Measurements from ENCODE around the gene TRIM54. TPM values are rescaled to one million over a fixed set of nuclear protein-coding genes. Genes with fewer than 3 reads are reported as not detected.

TRIM54 gene, protein sequence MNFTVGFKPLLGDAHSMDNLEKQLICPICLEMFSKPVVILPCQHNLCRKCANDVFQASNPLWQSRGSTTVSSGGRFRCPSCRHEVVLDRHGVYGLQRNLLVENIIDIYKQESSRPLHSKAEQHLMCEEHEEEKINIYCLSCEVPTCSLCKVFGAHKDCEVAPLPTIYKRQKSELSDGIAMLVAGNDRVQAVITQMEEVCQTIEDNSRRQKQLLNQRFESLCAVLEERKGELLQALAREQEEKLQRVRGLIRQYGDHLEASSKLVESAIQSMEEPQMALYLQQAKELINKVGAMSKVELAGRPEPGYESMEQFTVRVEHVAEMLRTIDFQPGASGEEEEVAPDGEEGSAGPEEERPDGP
- polyA plus RNA-seq (0.28 TPM in 1 of 2 replicates, not detected in the other), polyA minus RNA-seq (not detected in 2 replicates)

DNA sequence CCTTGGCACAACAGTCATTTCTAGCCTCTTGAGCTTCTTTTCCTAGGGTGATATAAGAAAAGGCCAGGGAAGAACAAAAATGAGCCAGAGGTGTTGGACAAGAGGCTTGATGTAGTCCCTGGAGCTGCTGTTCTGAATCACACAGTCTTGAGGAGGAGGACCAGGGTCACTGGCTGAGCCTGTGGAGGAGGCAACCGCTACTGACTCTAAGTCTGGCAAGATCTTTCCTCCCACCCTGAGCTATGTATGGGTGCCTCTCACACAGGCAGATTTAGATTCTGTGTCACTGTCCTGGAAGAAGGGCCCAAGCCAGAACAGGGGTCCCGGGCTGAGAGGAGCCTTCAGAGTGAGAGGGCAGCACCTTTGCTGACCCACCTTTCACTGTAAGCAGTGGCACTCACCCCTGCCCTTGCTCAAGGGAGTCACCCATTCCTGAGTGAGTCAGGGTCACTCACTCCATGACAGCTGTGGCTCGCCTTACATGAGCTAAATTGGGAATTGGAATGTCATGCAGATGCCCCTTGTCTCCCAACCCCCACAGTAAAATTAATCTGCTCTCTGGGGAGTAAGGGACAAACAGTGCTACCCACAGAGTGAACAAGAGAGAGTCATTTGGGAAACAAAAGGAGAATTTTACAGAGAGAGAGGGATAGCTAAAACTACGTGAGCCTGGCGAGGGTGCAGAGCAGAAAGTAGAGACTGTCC lies at the start of gene TRIM54:
Gene TRIM54, plus strand, starts transcription at position 575 of the 705 bp plus-strand sequence. CDS start 303 bp downstream, outside the sequence.
- Histone ChIP-seq H3F3A (ENCODE audit: insufficient read depth, low read length, poor library complexity, severe bottlenecking) (no peaks in the 10 kb centered on the region), H4K20me1 (ENCODE audit: insufficient read depth) (no peaks in the 10 kb centered on the region), H3K9ac (ENCODE audit: low read length) (no peak within 1 kb of the TSS), H3K27ac (ENCODE audit: low read length) (no peak within 1 kb of the TSS), H3K4me2 (ENCODE audit: low read length) (no peak within 1 kb of the TSS), H3K9me3 (ENCODE audit: low read length) (no peaks in the 10 kb centered on the region), H3K4me3 (ENCODE audit: low read length) (no peak within 1 kb of the TSS), H3K27me3 (ENCODE audit: insufficient read depth, low read depth, low read length) (no peaks in the 10 kb centered on the region), H3K36me3 (ENCODE audit: insufficient read depth, low read length) (no peaks in the 10 kb centered on the region), H3K79me2 (replicated peaks; ENCODE audit: insufficient read depth, low read length) (no peaks in the 10 kb centered on the region), H2AFZ (ENCODE audit: low read depth, low read length) (no peak within 1 kb of the TSS), H3K9me2 (ENCODE audit: insufficient read depth, low read length) (no peaks in the 10 kb centered on the region)
- TF ChIP-seq EP300 (conservative IDR thresholded peaks at IDR 0.05; ENCODE audit: poor library complexity, severe bottlenecking) (no peak), POLR2AphosphoS5 (IDR thresholded peaks at IDR 0.05) (no peak), TAF1 (IDR thresholded peaks at IDR 0.05; ENCODE audit: low read depth) (no peak), SMC3 (conservative IDR thresholded peaks at IDR 0.05; ENCODE audit: poor library complexity) (no peak), MXI1 (conservative IDR thresholded peaks at IDR 0.05; ENCODE audit: poor library complexity, severe bottlenecking) (no peak)
- TF ChIP-seq, protein P1, sequence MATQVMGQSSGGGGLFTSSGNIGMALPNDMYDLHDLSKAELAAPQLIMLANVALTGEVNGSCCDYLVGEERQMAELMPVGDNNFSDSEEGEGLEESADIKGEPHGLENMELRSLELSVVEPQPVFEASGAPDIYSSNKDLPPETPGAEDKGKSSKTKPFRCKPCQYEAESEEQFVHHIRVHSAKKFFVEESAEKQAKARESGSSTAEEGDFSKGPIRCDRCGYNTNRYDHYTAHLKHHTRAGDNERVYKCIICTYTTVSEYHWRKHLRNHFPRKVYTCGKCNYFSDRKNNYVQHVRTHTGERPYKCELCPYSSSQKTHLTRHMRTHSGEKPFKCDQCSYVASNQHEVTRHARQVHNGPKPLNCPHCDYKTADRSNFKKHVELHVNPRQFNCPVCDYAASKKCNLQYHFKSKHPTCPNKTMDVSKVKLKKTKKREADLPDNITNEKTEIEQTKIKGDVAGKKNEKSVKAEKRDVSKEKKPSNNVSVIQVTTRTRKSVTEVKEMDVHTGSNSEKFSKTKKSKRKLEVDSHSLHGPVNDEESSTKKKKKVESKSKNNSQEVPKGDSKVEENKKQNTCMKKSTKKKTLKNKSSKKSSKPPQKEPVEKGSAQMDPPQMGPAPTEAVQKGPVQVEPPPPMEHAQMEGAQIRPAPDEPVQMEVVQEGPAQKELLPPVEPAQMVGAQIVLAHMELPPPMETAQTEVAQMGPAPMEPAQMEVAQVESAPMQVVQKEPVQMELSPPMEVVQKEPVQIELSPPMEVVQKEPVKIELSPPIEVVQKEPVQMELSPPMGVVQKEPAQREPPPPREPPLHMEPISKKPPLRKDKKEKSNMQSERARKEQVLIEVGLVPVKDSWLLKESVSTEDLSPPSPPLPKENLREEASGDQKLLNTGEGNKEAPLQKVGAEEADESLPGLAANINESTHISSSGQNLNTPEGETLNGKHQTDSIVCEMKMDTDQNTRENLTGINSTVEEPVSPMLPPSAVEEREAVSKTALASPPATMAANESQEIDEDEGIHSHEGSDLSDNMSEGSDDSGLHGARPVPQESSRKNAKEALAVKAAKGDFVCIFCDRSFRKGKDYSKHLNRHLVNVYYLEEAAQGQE (IDR thresholded peaks at IDR 0.05; ENCODE audit: borderline replicate concordance), result no peak

DNA sequence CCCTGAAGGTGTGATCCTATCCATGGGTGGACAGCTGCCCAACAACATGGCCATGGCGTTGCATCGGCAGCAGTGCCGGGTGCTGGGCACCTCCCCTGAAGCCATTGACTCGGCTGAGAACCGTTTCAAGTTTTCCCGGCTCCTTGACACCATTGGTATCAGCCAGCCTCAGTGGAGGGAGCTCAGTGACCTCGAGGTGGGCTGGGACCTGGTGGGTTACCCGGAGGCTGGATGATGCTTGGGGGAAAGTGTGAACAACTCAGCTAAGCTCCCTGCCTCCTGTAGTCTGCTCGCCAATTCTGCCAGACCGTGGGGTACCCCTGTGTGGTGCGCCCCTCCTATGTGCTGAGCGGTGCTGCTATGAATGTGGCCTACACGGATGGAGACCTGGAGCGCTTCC lies 48.9 kb upstream of the TRIM54 start:
- no peaks in the 10 kb centered on the region for H3K9me3 ChIP-seq (ENCODE audit: low read length)
- TF ChIP-seq POLR2AphosphoS5 (IDR thresholded peaks at IDR 0.05) (no peak), SMC3 (conservative IDR thresholded peaks at IDR 0.05; ENCODE audit: poor library complexity) (no peak), RAD21 (conservative IDR thresholded peaks at IDR 0.05) (no peak), TAF1 (IDR thresholded peaks at IDR 0.05; ENCODE audit: low read depth) (no peak), EP300 (conservative IDR thresholded peaks at IDR 0.05; ENCODE audit: poor library complexity, severe bottlenecking) (no peak), MXI1 (conservative IDR thresholded peaks at IDR 0.05; ENCODE audit: poor library complexity, severe bottlenecking) (no peak), EZH2 (IDR thresholded peaks at IDR 0.05; ENCODE audit: borderline replicate concordance, insufficient read depth, low read length, poor library complexity, severe bottlenecking) (no peak)
- TF ChIP-seq, protein P2, sequence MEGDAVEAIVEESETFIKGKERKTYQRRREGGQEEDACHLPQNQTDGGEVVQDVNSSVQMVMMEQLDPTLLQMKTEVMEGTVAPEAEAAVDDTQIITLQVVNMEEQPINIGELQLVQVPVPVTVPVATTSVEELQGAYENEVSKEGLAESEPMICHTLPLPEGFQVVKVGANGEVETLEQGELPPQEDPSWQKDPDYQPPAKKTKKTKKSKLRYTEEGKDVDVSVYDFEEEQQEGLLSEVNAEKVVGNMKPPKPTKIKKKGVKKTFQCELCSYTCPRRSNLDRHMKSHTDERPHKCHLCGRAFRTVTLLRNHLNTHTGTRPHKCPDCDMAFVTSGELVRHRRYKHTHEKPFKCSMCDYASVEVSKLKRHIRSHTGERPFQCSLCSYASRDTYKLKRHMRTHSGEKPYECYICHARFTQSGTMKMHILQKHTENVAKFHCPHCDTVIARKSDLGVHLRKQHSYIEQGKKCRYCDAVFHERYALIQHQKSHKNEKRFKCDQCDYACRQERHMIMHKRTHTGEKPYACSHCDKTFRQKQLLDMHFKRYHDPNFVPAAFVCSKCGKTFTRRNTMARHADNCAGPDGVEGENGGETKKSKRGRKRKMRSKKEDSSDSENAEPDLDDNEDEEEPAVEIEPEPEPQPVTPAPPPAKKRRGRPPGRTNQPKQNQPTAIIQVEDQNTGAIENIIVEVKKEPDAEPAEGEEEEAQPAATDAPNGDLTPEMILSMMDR (IDR thresholded peaks at IDR 0.05; ENCODE audit: poor library complexity, severe bottlenecking), result no peak
- TF ChIP-seq, protein P1 (IDR thresholded peaks at IDR 0.05; ENCODE audit: borderline replicate concordance), result no peak
- H4K20me1 ChIP-seq (ENCODE audit: insufficient read depth), result no peaks in the 10 kb centered on the region
- H3K4me2 ChIP-seq (ENCODE audit: low read length), result no peak overlapping the region
- no peak overlapping the region for H3K4me3 ChIP-seq (ENCODE audit: low read length)
- H3K27me3 ChIP-seq (ENCODE audit: insufficient read depth, low read depth, low read length), result no peaks in the 10 kb centered on the region
- no peaks in the 10 kb centered on the region for H3F3A ChIP-seq (ENCODE audit: insufficient read depth, low read length, poor library complexity, severe bottlenecking)
- no peaks in the 10 kb centered on the region for H3K36me3 ChIP-seq (ENCODE audit: insufficient read depth, low read length)
- no peak overlapping the region for H3K9ac ChIP-seq (ENCODE audit: low read length)
- H3K79me2 ChIP-seq (replicated peaks; ENCODE audit: insufficient read depth, low read length), result no peaks in the 10 kb centered on the region
- H2AFZ ChIP-seq (ENCODE audit: low read depth, low read length), result no peak overlapping the region
- no peaks in the 10 kb centered on the region for H3K9me2 ChIP-seq (ENCODE audit: insufficient read depth, low read length)
- no peak overlapping the region for H3K27ac ChIP-seq (ENCODE audit: low read length)

Data from neural cell (in vitro differentiated cells).